C4-2B (cell line): Measurements from ENCODE around the gene TPGS2.

Experiments used
- ZFX ChIP-seq: fragments of 450-650 bp; IDR thresholded peaks from 2 replicates; pipeline ENCODE4 v1.6.1; 2017
- TF ChIP-seq, protein P1 (sequence below): fragments of 450-650 bp; conservative IDR thresholded peaks from 2 replicates; pipeline ENCODE4 v1.5.1; 2017; ENCODE audit warnings: mild to moderate bottlenecking

DNA sequence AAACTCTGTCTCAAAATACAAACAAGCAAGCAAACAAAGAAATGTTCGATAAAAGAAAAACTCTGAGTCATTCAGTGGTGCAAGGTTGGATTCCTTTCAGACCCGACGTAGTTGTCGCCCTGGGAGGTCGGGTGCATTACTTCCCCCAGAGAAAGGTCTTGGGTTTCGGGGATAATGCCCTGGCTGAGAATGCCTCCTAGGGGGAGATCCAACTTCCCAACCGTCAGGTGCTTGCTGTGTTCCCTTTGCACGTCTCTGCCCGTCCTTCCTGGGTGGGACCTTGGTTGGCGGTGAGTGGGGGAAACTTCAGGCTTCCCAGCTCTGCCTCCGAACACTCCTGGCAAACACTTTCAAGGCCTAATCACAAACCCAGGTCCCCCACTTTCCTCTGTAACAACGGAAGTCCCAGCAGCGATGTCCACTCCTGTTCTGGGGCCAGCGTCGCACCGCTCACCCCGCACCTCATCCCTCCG, 609 bp downstream of the TPGS2 start:
- TF ChIP-seq, protein P1, sequence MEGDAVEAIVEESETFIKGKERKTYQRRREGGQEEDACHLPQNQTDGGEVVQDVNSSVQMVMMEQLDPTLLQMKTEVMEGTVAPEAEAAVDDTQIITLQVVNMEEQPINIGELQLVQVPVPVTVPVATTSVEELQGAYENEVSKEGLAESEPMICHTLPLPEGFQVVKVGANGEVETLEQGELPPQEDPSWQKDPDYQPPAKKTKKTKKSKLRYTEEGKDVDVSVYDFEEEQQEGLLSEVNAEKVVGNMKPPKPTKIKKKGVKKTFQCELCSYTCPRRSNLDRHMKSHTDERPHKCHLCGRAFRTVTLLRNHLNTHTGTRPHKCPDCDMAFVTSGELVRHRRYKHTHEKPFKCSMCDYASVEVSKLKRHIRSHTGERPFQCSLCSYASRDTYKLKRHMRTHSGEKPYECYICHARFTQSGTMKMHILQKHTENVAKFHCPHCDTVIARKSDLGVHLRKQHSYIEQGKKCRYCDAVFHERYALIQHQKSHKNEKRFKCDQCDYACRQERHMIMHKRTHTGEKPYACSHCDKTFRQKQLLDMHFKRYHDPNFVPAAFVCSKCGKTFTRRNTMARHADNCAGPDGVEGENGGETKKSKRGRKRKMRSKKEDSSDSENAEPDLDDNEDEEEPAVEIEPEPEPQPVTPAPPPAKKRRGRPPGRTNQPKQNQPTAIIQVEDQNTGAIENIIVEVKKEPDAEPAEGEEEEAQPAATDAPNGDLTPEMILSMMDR: no peak
- TF ChIP-seq ZFX: no peak
